Heart left ventricle (tissue), 16 donors: ENCODE data around the gene MAGI2. TPM values are rescaled to one million over a fixed set of nuclear protein-coding genes. Genes with fewer than 3 reads are reported as not detected.

Experiments used
- ATAC-seq, 4 donors: fragments of 200-7000 bp; cut with Tn5 transposase; one replicate each; pipeline ENCODE4 v1.9.1; 2020 to 2022; ENCODE audit warnings: moderate library complexity in 4 of 4, mild to moderate bottlenecking in 3 of 4, moderate number of reproducible peaks in 1 of 4
- DNase-seq, 5 donors: peaks; one replicate each; pipeline ENCODE4 v3.0.0-alpha.2; 2020
- H3K27ac ChIP-seq, 12 donors: fragments of 200-600 bp; sonication (generic) in 4 of 12; one replicate each; pipeline versions ENCODE4 v1.5.0 to v1.8.0; 2016 to 2022; ENCODE audit warnings: mild to moderate bottlenecking in 2 of 12
- H3K27me3 ChIP-seq, 9 donors: fragments of 200-600 bp; sonication (generic) in 2 of 9; one replicate each; pipeline versions ENCODE4 v1.5.1 to v1.8.0; 2016 to 2022; ENCODE audit warnings: mild to moderate bottlenecking in 3 of 9
- H3K36me3 ChIP-seq, 9 donors: fragments of 200-600 bp; sonication (generic) in 2 of 9; one replicate each; pipeline versions ENCODE4 v1.5.0 to v1.8.0; 2018 to 2022; ENCODE audit warnings: mild to moderate bottlenecking in 2 of 9
- H3K4me1 ChIP-seq, 12 donors: fragments of 200-600 bp; sonication (generic) in 4 of 12; one replicate each; pipeline versions ENCODE4 v1.5.0 to v1.8.0; 2016 to 2022; ENCODE audit warnings: mild to moderate bottlenecking in 3 of 12
- H3K4me3 ChIP-seq, 12 donors: fragments of 200-600 bp; sonication (generic) in 4 of 12; one replicate each; pipeline versions ENCODE4 v1.5.0 to v1.8.0; 2017 to 2022; ENCODE audit warnings: mild to moderate bottlenecking in 9 of 12, moderate library complexity in 4 of 12
- H3K9me3 ChIP-seq, 12 donors: fragments of 200-600 bp; sonication (generic) in 4 of 12; one replicate each; pipeline versions ENCODE4 v1.5.0 to v1.8.0; 2016 to 2022; ENCODE audit warnings: mild to moderate bottlenecking in 1 of 12
- CTCF ChIP-seq, 12 donors: fragments of 200-600 bp; sonication (generic) in 4 of 12; IDR thresholded peaks; one replicate each; pipeline versions ENCODE4 v1.5.0 to v1.8.0; 2018 to 2022; ENCODE audit warnings: antibody characterized with exemption in 12 of 12, mild to moderate bottlenecking in 5 of 12
- POLR2A ChIP-seq, 2 donors: fragments of 450-650 bp; IDR thresholded peaks; one replicate each; pipeline ENCODE4 v1.6.1; 2017; ENCODE audit warnings: antibody characterized with exemption in 2 of 2, mild to moderate bottlenecking in 2 of 2, moderate library complexity in 2 of 2
- WGBS, 4 donors: extraction: QIAGEN DNeasy Blood & Tissue Kit in 2 of 4; methylation state at CpG; one replicate each; pipeline versions ENCODE4 v1.1.5 to v1.1.7; 2013 to 2018; 5-methylcytosine and 5-hydroxymethylcytosine counted together
- intact Hi-C, 10 donors: fragments of 100-400 bp; cut with DNase I; formaldehyde crosslinking; loops; one replicate each; pipeline versions ENCODE4 v1.11.1 to v1.14.2; 2022
- polyA plus RNA-seq, 2 donors: library from polyadenylated mRNA; stranded (reverse); fragments of 200-250 nt; gene quantifications; one replicate each; pipeline ENCODE4 v1.2.3, GENCODE V29; 2013
- total RNA-seq, 9 donors: library from RNA; depleted of rRNA in 2 of 9; stranded (reverse); fragments of >200 nt in 2 of 9; fragmentation: NEBNext Ultra II Directional in 3 of 9; extraction: Animal tissue kit (Norgen Biotek cat#: 25700) in 3 of 9; gene quantifications; one replicate each; pipeline versions ENCODE4 v1.1.0 to v1.2.4, GENCODE V29; 2016 to 2023
- donor health status: ischemic (EF 13 %, LVEDD 7.1; RV severe dilation, severe dysfunction).
- donor health status: healthy with polysubstance abuse.
- donor health status: DM: no; HTN: yes; CAD: no.
- donor health status: DM: no; HTN: no; CAD: no.
- donor health status: ischemic (EF 25% LVEDD 6.9; RV normal size, moderate dysfunction).
- donor health status: ischemic (EF 25% LVEDD 5.7; RV mildly dilated, moderate dysfunction).
- donor health status: healthy.
- donor health status: DM: yes; HTN: yes; CAD: no.
- donor health status: ischemic (EF 35%, LVEDD 5.7; RV mildly dilated, moderate dysfunction).
- donor health status: nonischemic (EF 11% LVEDD 7.7; RV severe dilation, severe dysfunction).
- donor health status: DM: yes; HTN: yes; CAD: no.
- donor health status: PGD.
- donor health status: ischemic (EF 29% LVEDD 5.4; RV normal size, mild dysfunction).
- donor health status: nonischemic (EF 23%, LVEDD 6.1; RV moderate dilation, normal function).

Gene MAGI2
- total and polyA plus RNA-seq, 11 donors: 1.1 to 6.8 (median 3.8) TPM

- intact Hi-C loops: no loop called here
- H3K4me3 ChIP-seq: no peak overlapping the region
- TF ChIP-seq POLR2A (IDR thresholded peaks at IDR 0.05): no peak
- no peak for TF ChIP-seq CTCF (IDR thresholded peaks at IDR 0.05)
- H3K4me1 ChIP-seq: no peaks in the 10 kb centered on the region
- no peaks in the 10 kb centered on the region for H3K27me3 ChIP-seq
- no peak overlapping the region for H3K27ac ChIP-seq
- ATAC-seq: no peak
- WGBS, 4 donors: 89 to 93% (median 91%) methylated on average over 3 of the region's 3 CpGs
- no peak for DNase-seq
- H3K9me3 ChIP-seq: peaks cover 0 to 10% (median 0%) of the 10 kb centered on the region in 12 donors
- H3K36me3 ChIP-seq: no peaks in the 10 kb centered on the region
Measured at GRCh38 chr7:78407031-78407430, 1046.4 kb downstream of the MAGI2 start.

- Histone ChIP-seq H3K36me3 (no peaks in the 10 kb centered on the region), H3K9me3 (peaks cover 0 to 10% (median 0%) of the 10 kb centered on the region in 12 donors), H3K27ac (no peak overlapping the region), H3K4me3 (no peak overlapping the region), H3K4me1 (no peaks in the 10 kb centered on the region), H3K27me3 (no peaks in the 10 kb centered on the region)
- ATAC-seq (no peak), DNase-seq (no peak)
- TF ChIP-seq POLR2A (IDR thresholded peaks at IDR 0.05) (no peak), CTCF (IDR thresholded peaks at IDR 0.05) (no peak)
- intact Hi-C loops: no loop called here
Measured at GRCh38 chr7:78406531-78406930, 1046.9 kb downstream of the MAGI2 start.

GRCh38 chr7:78402096-78402495 is 1051.4 kb downstream of the MAGI2 start:
- no peak overlapping the region for H3K4me3 ChIP-seq
- peaks cover 0 to 10% (median 0%) of the 10 kb centered on the region in 12 donors for H3K9me3 ChIP-seq
- 80 to 91% (median 86%) methylated on average over 4 of the region's 4 CpGs for WGBS, 4 donors
- peaks cover 0 to 8% (median 0%) of the 10 kb centered on the region in 12 donors for H3K4me1 ChIP-seq
- H3K27ac ChIP-seq: no peak overlapping the region
- no peaks in the 10 kb centered on the region for H3K27me3 ChIP-seq
- no peak for ATAC-seq
- intact Hi-C loops: no loop called here
- no peak for DNase-seq
- no peak for TF ChIP-seq CTCF (IDR thresholded peaks at IDR 0.05)
- TF ChIP-seq POLR2A (IDR thresholded peaks at IDR 0.05): no peak
- H3K36me3 ChIP-seq: no peaks in the 10 kb centered on the region

- peaks cover 0 to 17% (median 0%) of the 10 kb centered on the region in 12 donors for H3K4me1 ChIP-seq
Measured at GRCh38 chr7:78400038-78400437, 1053.4 kb downstream of the MAGI2 start.

More at GRCh38 chr7:78400038-78400437, 1053.4 kb downstream of the MAGI2 start:
- no peak for DNase-seq
- TF ChIP-seq POLR2A (IDR thresholded peaks at IDR 0.05) (no peak), CTCF (IDR thresholded peaks at IDR 0.05) (no peak)
- Histone ChIP-seq H3K9me3 (peaks cover 0 to 9% (median 0%) of the 10 kb centered on the region in 12 donors), H3K4me3 (peak overlapping the region in 4 of 12 donors; percentile 27 to 46 (median 42)), H3K36me3 (no peaks in the 10 kb centered on the region), H3K27me3 (no peaks in the 10 kb centered on the region), H3K27ac (peak overlapping the region in 1 of 12 donors; percentile 2)
- intact Hi-C loops: no loop called here
- WGBS, 4 donors: 36 to 46% (median 39%) methylated on average over 2 of the region's 2 CpGs
- ATAC-seq: no peak
